ENCODE data around the gene DLG3. TPM values are rescaled to one million over a fixed set of nuclear protein-coding genes. Genes with fewer than 3 reads are reported as not detected.

Gene DLG3
- polyA plus RNA-seq, 3 donors, result 0.12 to 0.17 TPM; not detected in 1

DNA sequence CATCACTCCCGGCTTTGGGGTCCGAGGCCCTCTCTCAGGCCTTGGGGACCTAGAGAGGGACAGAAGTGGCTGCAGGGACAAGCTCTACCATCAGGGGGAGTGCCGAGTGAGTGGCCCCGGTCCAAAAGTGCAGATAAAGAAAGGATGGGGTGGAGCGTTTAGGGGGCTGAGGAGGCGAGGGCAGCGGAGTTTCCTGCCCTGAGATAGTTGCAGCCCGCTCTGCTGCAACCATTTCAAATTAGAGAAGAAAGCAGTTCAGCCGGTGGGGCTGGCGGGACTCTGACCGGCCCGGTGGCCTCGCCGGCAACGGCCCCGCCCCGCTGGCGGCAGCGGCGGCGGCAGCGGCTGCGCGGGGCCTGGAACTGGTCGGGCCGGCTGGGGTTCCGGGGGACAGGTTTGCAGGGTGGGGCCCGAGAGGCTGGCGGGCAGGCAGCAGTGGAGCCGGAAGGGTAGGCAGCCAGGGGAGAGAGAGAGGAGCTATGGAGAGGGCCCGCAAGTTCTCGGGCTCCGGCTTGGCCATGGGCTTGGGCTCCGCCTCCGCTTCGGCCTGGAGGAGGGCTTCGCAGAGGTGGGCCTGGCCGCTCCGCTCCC, 7.6 kb downstream of the DLG3 start:
- Histone ChIP-seq H4K20me1 (ENCODE audit: insufficient read depth, low read length) (no peaks in the 10 kb centered on the region), H3K36me3 (replicated peaks in 1 of 2; ENCODE audit: control insufficient read depth in 1 of 2, insufficient read depth in 2 of 2, low read length in 2 of 2) (no peaks in the 10 kb centered on the region), H2AFZ (ENCODE audit: insufficient read depth, low read depth, low read length, poor library complexity, severe bottlenecking) (peak overlapping the region; percentile 77), H3K4me2 (replicated peaks; ENCODE audit: extremely low read depth, low read length, poor library complexity, severe bottlenecking) (peak overlapping the region; percentile 68), H3K9ac (ENCODE audit: insufficient read depth, low read length, poor library complexity, severe bottlenecking) (peak overlapping the region; percentile 27), H3K9me3 (replicated peaks in 1 of 2; ENCODE audit: control insufficient read depth in 1 of 2, insufficient read depth in 1 of 2, low read length in 2 of 2) (no peaks in the 10 kb centered on the region), H3K4me3 (replicated peaks in 1 of 3; ENCODE audit: low read depth in 2 of 3, low read length in 3 of 3) (peak overlapping the region in 2 of 3 experiments; percentile 28 to 72), H3K4me1 (ENCODE audit: control insufficient read depth in 1 of 2, insufficient read depth in 2 of 2, low read length in 2 of 2) (peaks cover 16 to 19% of the 10 kb centered on the region in 2 donors), H3K79me2 (ENCODE audit: insufficient read depth, low read length) (no peaks in the 10 kb centered on the region), H3K27ac (ENCODE audit: low read depth in 1 of 2, low read length in 2 of 2) (no peak overlapping the region), H3K27me3 (ENCODE audit: control insufficient read depth in 2 of 2, insufficient read depth in 2 of 2, low read length in 2 of 2) (peaks cover 21 to 45% of the 10 kb centered on the region in 2 donors)
- H3K36me3 Mint-ChIP-seq, result no peaks in the 10 kb centered on the region
- H3K27me3 Mint-ChIP-seq (ENCODE audit: low read depth in 3 of 3), result peaks cover 28 to 63% (median 53%) of the 10 kb centered on the region in 3 donors
- peaks cover 0 to 8% (median 0%) of the 10 kb centered on the region in 7 donors for H3K9me3 Mint-ChIP-seq
- H3K4me3 Mint-ChIP-seq, result peak overlapping the region; percentile 82 to 93
- no peak overlapping the region for H3K27ac Mint-ChIP-seq
- 0% methylated on average over 22 of the region's 39 CpGs for WGBS (ENCODE audit: insufficient coverage)
- peaks cover 20% of the 10 kb centered on the region for H3K4me1 Mint-ChIP-seq
- TF ChIP-seq, protein P1, sequence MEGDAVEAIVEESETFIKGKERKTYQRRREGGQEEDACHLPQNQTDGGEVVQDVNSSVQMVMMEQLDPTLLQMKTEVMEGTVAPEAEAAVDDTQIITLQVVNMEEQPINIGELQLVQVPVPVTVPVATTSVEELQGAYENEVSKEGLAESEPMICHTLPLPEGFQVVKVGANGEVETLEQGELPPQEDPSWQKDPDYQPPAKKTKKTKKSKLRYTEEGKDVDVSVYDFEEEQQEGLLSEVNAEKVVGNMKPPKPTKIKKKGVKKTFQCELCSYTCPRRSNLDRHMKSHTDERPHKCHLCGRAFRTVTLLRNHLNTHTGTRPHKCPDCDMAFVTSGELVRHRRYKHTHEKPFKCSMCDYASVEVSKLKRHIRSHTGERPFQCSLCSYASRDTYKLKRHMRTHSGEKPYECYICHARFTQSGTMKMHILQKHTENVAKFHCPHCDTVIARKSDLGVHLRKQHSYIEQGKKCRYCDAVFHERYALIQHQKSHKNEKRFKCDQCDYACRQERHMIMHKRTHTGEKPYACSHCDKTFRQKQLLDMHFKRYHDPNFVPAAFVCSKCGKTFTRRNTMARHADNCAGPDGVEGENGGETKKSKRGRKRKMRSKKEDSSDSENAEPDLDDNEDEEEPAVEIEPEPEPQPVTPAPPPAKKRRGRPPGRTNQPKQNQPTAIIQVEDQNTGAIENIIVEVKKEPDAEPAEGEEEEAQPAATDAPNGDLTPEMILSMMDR (IDR thresholded peaks at IDR 0.05), result peak; percentile 52
- intact Hi-C loops (cut with micrococcal nuclease), result no loop called here
- DNase-seq, result peak in 2 of 3 donors; percentile 7 to 18

DNA sequence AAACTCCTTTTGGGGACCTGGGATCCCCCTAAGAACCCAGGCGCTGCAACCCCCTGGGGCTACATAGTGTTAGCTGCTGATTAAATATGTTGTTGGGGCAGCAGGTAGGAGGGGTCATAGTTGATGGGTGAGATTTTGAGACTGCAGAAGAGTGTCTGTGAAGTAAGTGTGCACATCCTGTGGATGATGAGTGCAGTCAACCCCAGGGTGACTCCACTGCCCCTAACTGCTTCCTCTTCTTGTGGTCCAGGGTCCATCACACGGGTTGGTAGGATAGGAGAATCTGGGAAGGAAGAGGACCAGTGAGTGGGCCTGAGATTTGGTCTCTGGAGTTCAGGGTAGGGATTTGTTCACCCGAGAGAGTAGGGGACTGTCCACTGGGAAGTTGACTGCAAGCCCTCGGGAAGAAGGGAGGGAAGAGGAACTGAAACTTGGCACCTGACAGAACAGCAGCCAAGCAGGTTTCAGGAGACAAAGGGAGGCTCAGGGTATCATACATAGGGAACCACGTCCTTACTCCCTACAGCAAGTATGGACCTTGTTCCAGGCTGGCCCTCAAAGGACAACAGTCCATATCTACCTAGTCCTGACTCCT, 8.5 kb downstream of the DLG3 start:
- peak in 2 of 3 donors; percentile 5 to 22 for DNase-seq
- H3K4me3 ChIP-seq (replicated peaks in 1 of 3; ENCODE audit: low read depth in 2 of 3, low read length in 3 of 3), result peak overlapping the region in 1 of 3 experiments; percentile 72
- H3K4me3 Mint-ChIP-seq, result peak overlapping the region; percentile 68 to 78
- no peaks in the 10 kb centered on the region for H3K79me2 ChIP-seq (ENCODE audit: insufficient read depth, low read length)
- no peak overlapping the region for H3K9ac ChIP-seq (ENCODE audit: insufficient read depth, low read length, poor library complexity, severe bottlenecking)
- peaks cover 20% of the 10 kb centered on the region for H3K4me1 Mint-ChIP-seq
- intact Hi-C loops (cut with micrococcal nuclease), result no loop called here
- no peaks in the 10 kb centered on the region for H3K9me3 ChIP-seq (replicated peaks in 1 of 2; ENCODE audit: control insufficient read depth in 1 of 2, insufficient read depth in 1 of 2, low read length in 2 of 2)
- no peaks in the 10 kb centered on the region for H3K36me3 Mint-ChIP-seq
- H3K9me3 Mint-ChIP-seq, result peaks cover 0 to 8% (median 0%) of the 10 kb centered on the region in 7 donors
- H2AFZ ChIP-seq (ENCODE audit: insufficient read depth, low read depth, low read length, poor library complexity, severe bottlenecking), result peak overlapping the region; percentile 77
- peaks cover 28 to 62% (median 55%) of the 10 kb centered on the region in 3 donors for H3K27me3 Mint-ChIP-seq (ENCODE audit: low read depth in 3 of 3)
- WGBS (ENCODE audit: insufficient coverage), result 40% methylated on average over 1 of the region's 5 CpGs
- no peak overlapping the region for H3K27ac Mint-ChIP-seq
- H3K27ac ChIP-seq (ENCODE audit: low read depth in 1 of 2, low read length in 2 of 2), result no peak overlapping the region
- H3K4me1 ChIP-seq (ENCODE audit: control insufficient read depth in 1 of 2, insufficient read depth in 2 of 2, low read length in 2 of 2), result peaks cover 16 to 19% of the 10 kb centered on the region in 2 donors
- TF ChIP-seq, protein P1 (IDR thresholded peaks at IDR 0.05), result no peak
- H3K36me3 ChIP-seq (replicated peaks in 1 of 2; ENCODE audit: control insufficient read depth in 1 of 2, insufficient read depth in 2 of 2, low read length in 2 of 2), result no peaks in the 10 kb centered on the region
- peaks cover 21 to 45% of the 10 kb centered on the region in 2 donors for H3K27me3 ChIP-seq (ENCODE audit: control insufficient read depth in 2 of 2, insufficient read depth in 2 of 2, low read length in 2 of 2)
- H4K20me1 ChIP-seq (ENCODE audit: insufficient read depth, low read length), result no peaks in the 10 kb centered on the region
- H3K4me2 ChIP-seq (replicated peaks; ENCODE audit: extremely low read depth, low read length, poor library complexity, severe bottlenecking), result peak overlapping the region; percentile 68

Data from CD14-positive monocyte (primary cell).